Measurements from ENCODE around the gene DCDC2.
"Not testable (repeated sequence)": the region's sequence is repeated elsewhere in the genome, so short reads cannot be mapped to it uniquely, and the experiment has no call there.

The DCDC2 gene

DNA sequence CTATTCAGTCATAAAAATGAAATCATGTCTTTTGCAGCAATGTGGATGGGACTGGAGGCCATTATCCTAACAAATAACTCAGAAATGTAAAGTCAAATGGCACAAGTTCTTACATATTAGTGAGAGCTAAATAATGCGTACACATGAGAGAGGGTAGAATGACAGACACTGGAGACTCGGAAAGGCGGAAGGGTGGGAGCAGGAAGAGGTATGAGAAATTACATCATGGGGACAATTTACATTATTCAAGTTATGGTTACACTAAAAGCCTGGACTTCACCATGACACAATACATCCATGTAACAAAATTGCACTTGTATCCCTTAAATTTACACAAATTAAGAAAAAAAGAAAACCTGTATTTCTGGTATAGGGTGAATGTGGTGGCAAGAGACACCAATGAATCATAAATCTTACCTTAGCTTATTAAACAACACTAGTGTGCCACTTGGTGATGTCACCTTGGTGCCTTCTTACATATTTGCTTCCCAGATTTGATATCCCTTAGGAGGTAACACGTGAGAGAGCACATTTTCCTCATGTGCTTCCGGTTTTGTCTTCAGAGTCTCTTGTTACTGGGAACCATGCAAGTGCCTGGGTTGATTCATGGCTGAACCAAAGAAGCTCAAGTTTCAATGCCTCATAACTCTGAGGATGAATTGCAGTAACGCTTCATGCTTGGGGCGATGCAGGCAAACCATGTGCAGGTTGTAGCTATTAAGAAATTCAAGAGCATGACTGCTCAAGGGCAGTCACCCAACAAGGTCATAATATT, 84.6 kb downstream of the DCDC2 start:
- H3K4me3 ChIP-seq (ENCODE audit: low read depth, low read length) = no peak overlapping the region

DNA sequence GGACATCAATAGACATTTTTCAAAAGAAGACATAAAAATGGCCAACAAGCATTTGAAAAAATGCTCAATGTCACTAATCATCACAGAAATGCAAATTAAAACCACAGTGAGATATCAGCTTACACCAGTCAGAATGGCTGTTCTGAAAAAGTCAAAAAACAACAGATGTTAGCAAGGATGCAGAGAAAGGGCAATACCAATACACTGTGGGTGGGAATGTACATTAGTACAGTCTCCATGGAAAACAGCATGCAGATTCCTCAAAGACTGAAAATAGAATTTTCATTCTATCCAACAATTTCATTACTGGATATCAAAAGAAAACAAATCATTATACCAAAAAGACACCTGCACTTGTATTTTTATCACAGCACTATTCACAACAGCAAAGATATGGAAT, 85.3 kb downstream of the DCDC2 start:
- no peak overlapping the region for H3K4me3 ChIP-seq (ENCODE audit: low read depth, low read length)

DNA sequence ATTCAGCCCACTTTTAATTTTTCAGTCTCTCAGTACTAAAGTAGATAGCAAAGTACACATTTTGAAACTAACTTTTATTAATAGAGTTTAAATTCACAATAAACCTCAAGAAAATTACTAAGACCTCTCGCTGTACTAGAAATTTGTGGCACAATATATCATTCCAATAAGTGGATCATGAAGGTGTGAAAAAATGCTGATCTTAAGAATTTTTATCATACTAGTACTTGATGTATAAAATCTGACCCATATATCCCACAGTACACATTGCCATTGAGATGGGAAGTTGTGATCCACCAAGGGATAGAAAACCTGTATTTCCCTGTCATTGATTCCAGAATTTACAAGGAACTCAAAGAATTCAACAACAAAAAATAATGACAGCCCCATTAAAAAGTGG, 85.7 kb downstream of the DCDC2 start:
- no peak overlapping the region for H3K4me3 ChIP-seq (ENCODE audit: low read depth, low read length)

DNA sequence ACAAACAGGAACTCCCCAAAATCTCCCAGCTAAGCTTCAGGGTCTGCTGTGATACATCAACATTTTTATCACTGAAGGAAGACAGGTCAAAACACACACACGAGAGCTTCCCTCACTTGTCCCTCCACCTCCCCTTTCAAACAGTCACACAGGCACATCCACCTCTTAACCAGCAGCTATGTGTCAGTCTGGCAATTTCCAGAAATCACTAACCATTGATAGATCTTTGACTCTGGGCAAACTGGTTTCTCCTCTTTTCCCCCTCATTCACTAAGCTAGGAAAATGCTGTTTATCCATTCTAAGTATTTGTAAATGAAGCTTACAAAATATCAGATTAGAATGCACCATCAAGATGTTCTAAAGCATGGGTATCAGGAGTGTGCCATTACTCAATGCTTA, 87.8 kb downstream of the DCDC2 start:
- no peak overlapping the region for H3K4me3 ChIP-seq (ENCODE audit: low read depth, low read length)

- H3K4me3 ChIP-seq (ENCODE audit: low read depth, low read length) = not testable (repeated sequence)
Measured at GRCh38 chr6:24258214-24258613, 99.6 kb downstream of the DCDC2 start.

GRCh38 chr6:24257282-24257681, 100.6 kb downstream of the DCDC2 start:
- no peak overlapping the region for H3K4me3 ChIP-seq (ENCODE audit: low read depth, low read length)

DNA sequence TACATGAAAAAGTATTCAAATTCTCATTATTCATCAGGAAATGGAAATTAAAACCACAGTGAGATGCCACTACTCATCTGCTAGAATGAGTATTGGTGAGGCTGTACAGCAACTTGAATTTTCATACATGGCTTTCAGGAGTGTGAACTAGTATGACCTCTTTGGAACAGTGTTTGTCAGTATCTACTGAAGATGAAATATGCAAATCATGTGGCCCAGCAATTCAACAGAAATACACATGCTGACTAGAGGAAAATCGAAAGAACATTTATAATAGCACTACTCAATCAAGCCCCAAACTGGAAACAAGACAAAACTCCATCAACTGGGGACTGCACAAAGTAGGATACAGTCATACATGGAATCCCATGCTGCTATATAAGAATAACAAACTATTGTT, 102.2 kb downstream of the DCDC2 start:
- no peak overlapping the region for H3K4me3 ChIP-seq (ENCODE audit: low read depth, low read length)

GRCh38 chr6:24253360-24253759, 104.5 kb downstream of the DCDC2 start:
- no peak overlapping the region for H3K4me3 ChIP-seq (ENCODE audit: low read depth, low read length)

DNA sequence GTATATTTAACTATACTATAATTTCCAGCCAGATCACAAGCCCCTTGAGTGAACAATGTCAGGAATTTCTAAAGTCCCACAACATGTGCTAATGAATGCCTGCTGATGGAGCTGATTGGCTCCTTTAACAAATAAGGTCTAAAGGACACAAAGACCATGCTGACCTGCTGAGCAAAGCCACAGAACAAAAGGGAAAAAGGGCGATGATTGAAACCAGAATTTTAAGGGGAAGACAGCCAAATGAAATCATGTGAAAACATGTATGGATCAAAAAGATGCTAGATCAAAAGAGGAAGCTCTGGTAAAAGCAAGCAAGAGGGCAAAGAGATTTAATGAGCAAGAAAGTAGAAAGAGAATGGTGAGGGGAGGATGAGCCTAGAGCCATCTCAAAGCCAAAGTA, 105.6 kb downstream of the DCDC2 start:
- H3K4me3 ChIP-seq (ENCODE audit: low read depth, low read length) = no peak overlapping the region

DNA sequence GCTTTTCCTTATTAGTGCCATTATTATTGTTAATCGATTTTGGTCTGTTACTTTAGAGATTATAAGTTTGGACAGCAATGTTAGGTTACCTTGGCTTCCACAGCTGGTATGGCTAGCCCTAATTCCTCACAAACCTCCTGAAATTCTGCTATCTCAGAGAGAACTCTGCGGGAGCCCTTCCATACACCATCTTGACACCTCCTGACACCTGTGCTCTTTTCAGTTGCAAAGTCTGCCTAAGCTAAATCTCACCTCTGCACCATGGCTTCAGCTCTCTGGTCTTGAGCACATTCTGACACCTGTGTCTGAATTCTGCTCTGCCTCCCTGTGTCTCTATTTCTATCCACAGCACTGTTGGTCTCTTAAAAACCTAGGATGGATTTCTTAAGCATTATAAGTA, 106.5 kb downstream of the DCDC2 start:
- H3K4me3 ChIP-seq (ENCODE audit: low read depth, low read length) = no peak overlapping the region

DNA sequence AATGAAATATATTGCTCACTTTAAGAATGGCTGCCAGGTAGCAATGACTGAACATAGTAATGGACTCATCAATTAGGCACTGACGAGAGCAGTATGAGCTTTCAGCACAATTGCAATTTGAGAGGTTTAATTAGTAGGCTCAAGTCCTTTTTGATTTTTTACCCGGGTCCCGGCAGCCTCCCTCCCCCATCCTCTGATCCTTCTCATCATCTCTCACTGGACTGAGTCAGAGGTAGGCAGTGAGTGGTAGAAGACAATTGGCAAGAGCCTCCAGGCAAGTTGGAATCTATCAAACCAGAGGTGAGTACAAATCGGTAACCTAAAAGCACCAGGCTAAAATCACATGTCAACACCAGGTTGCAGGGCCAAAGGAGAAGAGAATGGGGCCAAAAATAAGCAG, 107.9 kb downstream of the DCDC2 start:
- no peak overlapping the region for H3K4me3 ChIP-seq (ENCODE audit: low read depth, low read length)

DNA sequence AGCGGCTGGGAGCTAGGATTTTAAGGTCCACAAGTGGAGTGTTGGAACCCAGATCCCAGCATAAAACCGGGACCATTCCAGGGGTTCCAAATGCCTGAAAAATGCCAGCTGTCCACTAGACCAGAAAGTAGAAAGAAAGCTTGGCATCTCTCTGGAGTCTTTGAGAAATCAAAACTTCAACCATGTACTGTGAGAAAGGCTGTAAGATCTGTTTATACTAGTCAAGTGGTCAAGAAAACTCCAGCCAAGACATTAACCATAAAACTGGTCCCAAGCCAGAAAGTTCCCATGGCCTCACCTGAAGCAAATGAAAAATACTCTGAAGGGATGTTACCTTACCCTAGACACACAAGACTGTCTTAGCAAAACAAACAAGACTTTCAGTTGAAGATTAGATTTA, 112.6 kb downstream of the DCDC2 start:
- no peak overlapping the region for H3K4me3 ChIP-seq (ENCODE audit: low read depth, low read length)

GRCh38 chr6:24242924-24243323, 114.9 kb downstream of the DCDC2 start:
- no peak overlapping the region for H3K4me3 ChIP-seq (ENCODE audit: low read depth, low read length)

GRCh38 chr6:24241779-24242178, 116.1 kb downstream of the DCDC2 start:
- not testable (repeated sequence) for H3K4me3 ChIP-seq (ENCODE audit: low read depth, low read length)

GRCh38 chr6:24240943-24241342, 116.9 kb downstream of the DCDC2 start:
- H3K4me3 ChIP-seq (ENCODE audit: low read depth, low read length) = no peak overlapping the region

GRCh38 chr6:24240380-24240928, 117.4 kb downstream of the DCDC2 start:
- no peak overlapping the region for H3K4me3 ChIP-seq (ENCODE audit: low read depth, low read length)

GRCh38 chr6:24238700-24239099, 119.2 kb downstream of the DCDC2 start:
- H3K4me3 ChIP-seq (ENCODE audit: low read depth, low read length) = no peak overlapping the region

DNA sequence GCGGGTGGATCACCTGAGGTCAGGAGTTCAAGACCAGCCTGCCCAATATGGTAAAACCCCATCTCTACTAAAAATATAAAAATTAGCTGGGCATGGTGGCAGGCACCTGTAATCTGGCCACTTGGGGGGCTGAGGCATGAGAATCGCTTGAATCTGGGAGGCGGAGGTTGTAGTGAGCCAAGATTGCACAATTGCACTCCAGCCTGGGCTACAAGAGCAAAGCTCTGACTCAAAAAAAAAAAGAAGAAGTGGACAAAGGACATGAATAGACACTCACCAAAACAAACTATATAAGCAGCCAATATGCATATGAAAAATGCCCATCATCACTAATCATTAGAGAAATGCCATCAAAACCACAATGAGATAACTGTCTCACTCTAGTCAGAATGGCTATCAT, 121.1 kb downstream of the DCDC2 start:
- H3K4me3 ChIP-seq (ENCODE audit: low read depth, low read length) = not testable (repeated sequence)

GRCh38 chr6:24233813-24234442, 123.9 kb downstream of the DCDC2 start:
- no peak overlapping the region for H3K4me3 ChIP-seq (ENCODE audit: low read depth, low read length)

- H3K4me3 ChIP-seq (ENCODE audit: low read depth, low read length) = no peak overlapping the region
Measured at GRCh38 chr6:24231438-24231977, 126.4 kb downstream of the DCDC2 start.

- H3K4me3 ChIP-seq (ENCODE audit: low read depth, low read length) = no peak overlapping the region
Measured at GRCh38 chr6:24229696-24230405, 128.0 kb downstream of the DCDC2 start.

All from iPS-11a (cell line).